ENCODE measurements around the gene PGBD2. TPM values are rescaled to one million over a fixed set of nuclear protein-coding genes. Genes with fewer than 3 reads are reported as not detected.
"Not testable (repeated sequence)": the region's sequence is repeated elsewhere in the genome, so short reads cannot be mapped to it uniquely, and the experiment has no call there.

PGBD2 gene
- total RNA-seq, 1 donor from 2014 or later = 6.9 TPM

DNA sequence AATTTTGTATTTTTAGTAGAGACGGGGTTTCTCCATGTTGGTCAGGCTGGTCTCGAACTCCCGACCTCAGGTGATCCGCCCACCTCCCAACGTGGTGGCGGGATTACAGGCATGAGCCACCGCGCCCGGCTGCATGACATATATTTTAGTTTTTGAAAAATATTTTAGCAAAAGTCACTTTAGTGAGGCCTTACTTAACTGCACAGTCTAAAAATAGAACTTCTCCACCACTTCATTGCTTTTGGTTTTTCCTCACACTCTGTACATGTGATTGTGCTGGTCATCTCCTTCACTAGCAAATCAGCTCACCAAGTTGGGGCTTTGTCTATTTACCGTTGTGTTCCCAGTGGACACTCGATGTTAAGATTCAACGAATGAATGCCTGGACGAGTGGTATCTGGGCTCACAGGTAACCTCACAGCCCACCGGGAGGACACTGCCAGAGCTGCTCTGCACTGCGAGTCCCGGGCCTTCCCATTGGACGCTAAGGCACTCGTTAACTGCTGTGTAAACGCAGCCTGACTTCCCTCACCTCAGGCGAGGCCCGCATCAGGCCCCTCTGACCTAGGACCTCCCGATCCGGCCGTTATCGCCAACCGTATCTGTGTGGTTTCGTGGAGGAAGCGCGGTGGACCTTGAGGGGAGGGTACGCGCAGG is 33.2 kb upstream of the PGBD2 start:
- TF ChIP-seq, protein P1, sequence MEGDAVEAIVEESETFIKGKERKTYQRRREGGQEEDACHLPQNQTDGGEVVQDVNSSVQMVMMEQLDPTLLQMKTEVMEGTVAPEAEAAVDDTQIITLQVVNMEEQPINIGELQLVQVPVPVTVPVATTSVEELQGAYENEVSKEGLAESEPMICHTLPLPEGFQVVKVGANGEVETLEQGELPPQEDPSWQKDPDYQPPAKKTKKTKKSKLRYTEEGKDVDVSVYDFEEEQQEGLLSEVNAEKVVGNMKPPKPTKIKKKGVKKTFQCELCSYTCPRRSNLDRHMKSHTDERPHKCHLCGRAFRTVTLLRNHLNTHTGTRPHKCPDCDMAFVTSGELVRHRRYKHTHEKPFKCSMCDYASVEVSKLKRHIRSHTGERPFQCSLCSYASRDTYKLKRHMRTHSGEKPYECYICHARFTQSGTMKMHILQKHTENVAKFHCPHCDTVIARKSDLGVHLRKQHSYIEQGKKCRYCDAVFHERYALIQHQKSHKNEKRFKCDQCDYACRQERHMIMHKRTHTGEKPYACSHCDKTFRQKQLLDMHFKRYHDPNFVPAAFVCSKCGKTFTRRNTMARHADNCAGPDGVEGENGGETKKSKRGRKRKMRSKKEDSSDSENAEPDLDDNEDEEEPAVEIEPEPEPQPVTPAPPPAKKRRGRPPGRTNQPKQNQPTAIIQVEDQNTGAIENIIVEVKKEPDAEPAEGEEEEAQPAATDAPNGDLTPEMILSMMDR (IDR thresholded peaks at IDR 0.05) = no peak
- no peaks in the 10 kb centered on the region for H3K4me1 ChIP-seq
- H3K4me3 ChIP-seq = peak overlapping the region; percentile 73
- H3K27ac ChIP-seq = peak overlapping the region; percentile 95
- ATAC-seq = peak; percentile 82
- no peaks in the 10 kb centered on the region for H3K9me3 ChIP-seq
- DNase-seq = peak; percentile 81
- no peaks in the 10 kb centered on the region for H3K27me3 ChIP-seq
- intact Hi-C loops (cut with DNase I) = no loop called here
- H3K36me3 ChIP-seq = no peaks in the 10 kb centered on the region

DNA sequence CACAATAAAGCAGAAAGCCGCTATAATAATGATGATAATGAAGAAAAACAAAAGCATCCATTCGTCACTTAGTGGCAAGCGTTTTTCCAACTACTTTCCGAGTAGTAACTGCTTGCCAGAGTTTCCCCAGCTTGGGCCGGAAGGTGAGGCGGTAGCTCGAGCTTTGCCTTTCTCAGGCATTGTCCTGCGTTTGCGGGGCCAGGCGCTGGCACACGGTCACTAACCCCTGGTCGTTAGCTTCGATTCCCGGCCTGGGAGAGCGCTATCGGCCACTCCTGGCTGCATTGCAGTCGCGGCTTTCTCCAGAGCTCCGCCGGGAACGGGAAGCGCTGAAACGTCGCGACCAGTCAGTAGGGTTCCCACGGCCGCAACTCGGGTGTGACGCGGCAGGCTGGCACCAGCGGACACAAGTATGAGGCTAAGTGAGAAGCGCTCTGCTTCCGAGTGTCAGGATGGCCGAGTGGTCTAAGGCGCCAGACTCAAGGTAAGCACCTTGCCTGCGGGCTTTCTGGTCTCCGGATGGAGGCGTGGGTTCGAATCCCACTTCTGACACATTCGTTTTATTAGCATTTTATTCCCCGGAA is 32.5 kb upstream of the PGBD2 start:
- DNase-seq = peak; percentile 94
- Histone ChIP-seq H3K9me3 (no peaks in the 10 kb centered on the region), H3K27me3 (no peaks in the 10 kb centered on the region), H3K4me3 (peak overlapping the region; percentile 73), H3K27ac (peak overlapping the region; percentile 95), H3K36me3 (no peaks in the 10 kb centered on the region), H3K4me1 (no peaks in the 10 kb centered on the region)
- intact Hi-C loops (cut with DNase I) = no loop called here
- ATAC-seq = peak; percentile 92
- TF ChIP-seq, protein P1 (IDR thresholded peaks at IDR 0.05) = no peak

DNA sequence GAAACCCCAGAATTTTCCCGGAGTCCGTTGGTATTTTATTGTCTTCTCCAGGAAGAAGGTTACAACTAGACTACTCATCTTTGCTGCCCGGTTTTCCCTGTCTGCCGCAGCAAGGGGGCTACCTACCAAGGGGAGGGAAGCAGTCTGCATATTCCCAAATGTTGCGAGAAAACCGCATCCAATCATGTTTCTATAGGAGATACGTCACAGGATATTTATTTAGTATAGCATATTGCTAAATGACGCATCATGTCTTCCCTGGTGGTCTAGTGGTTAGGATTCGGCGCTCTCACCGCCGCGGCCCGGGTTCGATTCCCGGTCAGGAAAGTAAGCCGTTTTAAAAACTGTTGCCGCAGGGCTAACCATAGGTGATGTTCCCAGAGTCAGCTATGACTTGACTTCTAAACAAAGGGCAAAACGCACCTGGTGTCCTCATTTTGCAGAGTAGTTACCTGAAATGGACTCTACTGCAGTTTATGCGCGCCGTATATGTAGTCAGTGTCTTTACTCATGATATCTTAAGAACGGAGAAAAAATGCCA is 32.0 kb upstream of the PGBD2 start:
- H3K27me3 ChIP-seq = no peaks in the 10 kb centered on the region
- H3K9me3 ChIP-seq = no peaks in the 10 kb centered on the region
- H3K4me1 ChIP-seq = no peaks in the 10 kb centered on the region
- peak overlapping the region; percentile 73 for H3K4me3 ChIP-seq
- DNase-seq (peak; percentile 83), ATAC-seq (peak; percentile 75)
- intact Hi-C loops (cut with DNase I) = no loop called here
- TF ChIP-seq, protein P1 (IDR thresholded peaks at IDR 0.05) = no peak
- no peaks in the 10 kb centered on the region for H3K36me3 ChIP-seq
- H3K27ac ChIP-seq = peak overlapping the region; percentile 95

DNA sequence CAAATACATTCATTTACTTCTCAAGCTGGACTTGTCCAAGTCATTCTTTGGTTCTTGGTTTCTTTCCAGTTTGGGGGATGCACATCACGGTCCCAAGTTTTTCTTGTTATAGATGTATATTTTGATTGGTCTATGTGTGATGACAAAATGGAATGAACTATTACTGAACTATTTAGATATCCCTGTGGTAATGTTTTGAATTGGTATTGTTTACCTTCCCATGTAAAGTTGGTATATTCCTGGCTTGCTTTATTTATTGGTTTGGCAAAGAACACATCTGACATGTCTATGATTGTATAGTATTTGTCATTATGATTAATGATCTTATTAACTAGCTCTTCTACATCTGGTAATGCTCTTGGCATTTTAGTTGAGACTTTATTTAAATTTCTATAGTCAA is 24.8 kb upstream of the PGBD2 start:
- Histone ChIP-seq H3K36me3 (no peaks in the 10 kb centered on the region), H3K27me3 (no peaks in the 10 kb centered on the region), H3K27ac (no peak overlapping the region), H3K9me3 (no peaks in the 10 kb centered on the region), H3K4me3 (no peak overlapping the region), H3K4me1 (no peaks in the 10 kb centered on the region)
- ATAC-seq (no peak), DNase-seq (no peak)
- TF ChIP-seq, protein P1 (IDR thresholded peaks at IDR 0.05) = no peak
- intact Hi-C loops (cut with DNase I) = no loop called here

DNA sequence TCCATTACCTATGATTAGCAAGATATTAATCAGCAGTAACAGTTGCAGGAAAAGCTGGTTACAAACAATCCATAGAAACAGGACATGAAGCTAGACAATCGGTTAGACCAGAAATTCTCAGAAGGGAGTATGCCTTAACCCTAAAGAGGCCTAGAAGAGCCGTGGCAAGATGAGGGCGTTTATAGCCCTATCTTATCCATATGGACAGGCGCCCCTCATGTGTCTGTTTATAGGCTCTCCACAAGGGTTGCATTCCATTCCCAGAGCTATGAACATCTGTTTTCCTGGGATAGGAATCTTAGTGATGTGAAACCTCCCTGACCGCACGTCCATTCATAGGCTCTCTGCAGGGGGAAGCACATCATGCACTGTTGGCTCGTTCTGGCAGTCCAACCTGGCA is 23.6 kb upstream of the PGBD2 start:
- H3K27me3 ChIP-seq; H3K36me3 ChIP-seq; H3K4me3 ChIP-seq; ATAC-seq; intact Hi-C loops (cut with DNase I); H3K27ac ChIP-seq; DNase-seq; H3K4me1 ChIP-seq; H3K9me3 ChIP-seq: not testable (repeated sequence)

DNA sequence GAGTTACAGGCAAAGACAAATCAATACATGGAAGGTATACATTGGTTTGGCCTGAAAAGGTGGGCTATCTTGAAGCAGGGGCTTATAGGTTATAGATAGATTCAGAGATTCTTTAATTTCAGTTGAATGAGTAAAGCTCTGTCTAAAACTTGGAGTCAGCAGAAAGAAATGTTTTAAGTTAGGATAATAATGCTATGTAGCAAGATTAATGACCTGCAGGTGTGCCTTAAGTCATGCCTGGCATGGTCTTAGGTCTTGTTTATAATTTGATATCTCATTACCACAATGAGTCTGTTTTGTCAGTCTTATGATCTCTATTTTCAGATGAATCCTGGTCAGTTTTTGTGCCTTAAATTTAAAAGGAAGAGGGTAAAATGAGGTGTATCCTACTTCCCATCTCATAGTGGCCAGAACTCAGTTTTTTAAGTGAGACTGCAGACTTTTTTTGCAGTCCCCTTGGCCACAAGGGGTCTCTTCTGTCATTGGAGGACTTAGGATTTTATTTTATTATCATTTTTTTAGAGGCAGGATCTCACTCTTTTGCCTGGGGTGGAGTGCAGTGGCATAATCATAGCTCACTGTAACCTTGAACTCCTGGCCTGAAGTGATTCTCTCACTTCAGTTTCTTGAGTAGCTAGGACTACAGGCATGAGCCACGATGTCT is 21.3 kb upstream of the PGBD2 start:
- TF ChIP-seq, protein P1 (IDR thresholded peaks at IDR 0.05) = no peak
- DNase-seq (no peak), ATAC-seq (no peak)
- Histone ChIP-seq H3K27me3 (no peaks in the 10 kb centered on the region), H3K9me3 (no peaks in the 10 kb centered on the region), H3K27ac (no peak overlapping the region), H3K4me1 (no peaks in the 10 kb centered on the region), H3K4me3 (no peak overlapping the region), H3K36me3 (no peaks in the 10 kb centered on the region)
- intact Hi-C loops (cut with DNase I) = no loop called here

All from upper lobe of right lung (tissue), 1 donor.